A549 (cell line): Measurements from ENCODE around the gene RPS6KA2. TPM values are rescaled to one million over a fixed set of nuclear protein-coding genes. Genes with fewer than 3 reads are reported as not detected.

Experiments
- ATAC-seq, 2 experiments: fragments of 200-7000 bp in 1 of 2; fragments of >200 bp in 1 of 2; cut with Nextera tagmentation in 1 of 2; cut with Tn5 transposase in 1 of 2; 3 replicates each; pipeline versions ENCODE4 v1.8.0 to v1.9.1; 2018 to 2020; ENCODE audit warnings: mild to moderate bottlenecking in 1 of 2, moderate library complexity in 1 of 2
- CTCF ChIA-PET: fragments of 300-600 bp; sonication (Branson Sonifier 250); formaldehyde crosslinking; extraction: SDS; loops from one replicate; lab custom pipeline; 2021; ENCODE audit warnings: antibody characterized with exemption, inconsistent platforms; lab: Yijun Ruan, JAX
- POLR2A ChIA-PET: fragments of 350-600 bp; formaldehyde crosslinking; extraction: SDS; loops from one replicate; lab custom pipeline; 2021; ENCODE audit warnings: antibody characterized with exemption, inconsistent platforms; lab: Yijun Ruan, JAX
- DNase-seq, 2 experiments: peaks; one replicate each; pipeline versions ENCODE4 v3.0.0 to v3.0.0-alpha.2; 2011 to 2016; ENCODE audit warnings: low read depth in 1 of 2, low spot score in 1 of 2
- FAIRE-seq: peaks from 2 replicates; lab custom pipeline; 2011; peaks lifted over from hg19 to GRCh38; lab: Jason Lieb, UNC
- H3K27ac ChIP-seq, 2 experiments: fragments of >200 bp; sonication (Bioruptor Twin); formaldehyde crosslinking; 3 replicates each; pipeline ENCODE4 v1.5.1; 2016 to 2017
- H3K4me1 ChIP-seq: fragments of >200 bp; sonication (Bioruptor Twin); formaldehyde crosslinking; 3 replicates; pipeline ENCODE4 v1.6.1; 2016
- H3K4me2 ChIP-seq: fragments of >200 bp; sonication (Bioruptor Twin); formaldehyde crosslinking; 3 replicates; pipeline ENCODE4 v1.6.1; 2016
- H3K4me3 ChIP-seq: fragments of >200 bp; sonication (Bioruptor Twin); formaldehyde crosslinking; 3 replicates; pipeline ENCODE4 v1.5.1; 2016
- H3K9me3 ChIP-seq: fragments of >200 bp; sonication (Bioruptor Twin); formaldehyde crosslinking; 3 replicates; pipeline ENCODE4 v1.6.1; 2016
- BHLHE40 ChIP-seq: IDR thresholded peaks from 2 replicates; pipeline ENCODE4 v1.6.1; 2012; ENCODE audit warnings: low read depth, low read length, inconsistent platforms
- CHD2 ChIP-seq: fragments of 150-350 bp; IDR thresholded peaks from 2 replicates; pipeline ENCODE4 v1.6.1; 2014; ENCODE audit warnings: low read length; ENCODE audit not compliant: partially characterized antibody
- EHMT2 ChIP-seq: fragments of 200-600 bp; sonication (generic); IDR thresholded peaks from 2 replicates; pipeline ENCODE4 v1.6.1; 2016; ENCODE audit warnings: antibody characterized with exemption, low read depth, mild to moderate bottlenecking, moderate library complexity
- FOSL2 ChIP-seq, 2 experiments: fragments of 450-650 bp in 1 of 2; fragments of >200 bp in 1 of 2; sonication (Bioruptor Twin) in 1 of 2; formaldehyde crosslinking; IDR thresholded peaks; 2 replicates each; pipeline versions ENCODE4 v1.5.0 to v1.6.1; 2016 to 2020; ENCODE audit warnings: mild to moderate bottlenecking in 1 of 2, moderate library complexity in 1 of 2
- GATA3 ChIP-seq: IDR thresholded peaks from 2 replicates; pipeline ENCODE4 v1.6.1; 2012; ENCODE audit warnings: borderline replicate concordance
- HDAC2 ChIP-seq: fragments of 200-600 bp; sonication (generic); IDR thresholded peaks from 2 replicates; pipeline ENCODE4 v1.6.1; 2016
- HOXA7 ChIP-seq: fragments of 250-450 bp; sonication (Bioruptor Pico); IDR thresholded peaks from 2 replicates; pipeline ENCODE4 v1.5.0; 2020; ENCODE audit warnings: mild to moderate bottlenecking, moderate library complexity
- HOXB13 ChIP-seq: fragments of 250-450 bp; sonication (Bioruptor Pico); IDR thresholded peaks from 2 replicates; pipeline ENCODE4 v1.5.0; 2020; ENCODE audit warnings: low read depth, mild to moderate bottlenecking, moderate library complexity
- HOXB5 ChIP-seq: fragments of 250-450 bp; sonication (Bioruptor Pico); IDR thresholded peaks from 2 replicates; pipeline ENCODE4 v1.5.0; 2020; ENCODE audit warnings: mild to moderate bottlenecking, moderate library complexity
- JUN ChIP-seq, 2 experiments: fragments of >200 bp; sonication (Bioruptor Twin); formaldehyde crosslinking; IDR thresholded peaks; 2 replicates in 1 of 2; 3 replicates in 1 of 2; pipeline ENCODE4 v1.6.1; 2016 to 2017
- KDM1A ChIP-seq: fragments of 200-600 bp; sonication (generic); IDR thresholded peaks from 2 replicates; pipeline ENCODE4 v1.6.1; 2016; ENCODE audit warnings: low read depth, mild to moderate bottlenecking
- MAZ ChIP-seq: fragments of 150-350 bp; IDR thresholded peaks from 2 replicates; pipeline ENCODE4 v1.6.1; 2014; ENCODE audit warnings: antibody characterized with exemption, low read depth, low read length, borderline replicate concordance
- MYC ChIP-seq: IDR thresholded peaks from 2 replicates; pipeline ENCODE4 v1.6.1; 2012; ENCODE audit warnings: mild to moderate bottlenecking, inconsistent platforms, low read length, improper control_type of control experiment, borderline replicate concordance
- NFE2L2 ChIP-seq: fragments of 150-350 bp; conservative IDR thresholded peaks from 2 replicates; pipeline ENCODE4 v1.6.1; 2014; ENCODE audit warnings: low read length
- PHF8 ChIP-seq: fragments of 200-600 bp; sonication (generic); IDR thresholded peaks from 2 replicates; pipeline ENCODE4 v1.6.1; 2016; ENCODE audit warnings: low read depth, mild to moderate bottlenecking, antibody characterized with exemption, moderate library complexity, borderline replicate concordance
- POLR2AphosphoS2 ChIP-seq: conservative IDR thresholded peaks from 2 replicates; pipeline ENCODE4 v1.6.1; 2012; ENCODE audit warnings: low read length, improper control_type of control experiment, inconsistent platforms
- RAD21 ChIP-seq, 2 experiments: fragments of >200 bp in 1 of 2; sonication (Bioruptor Twin) in 1 of 2; formaldehyde crosslinking in 1 of 2; IDR thresholded peaks in 1 of 2; conservative IDR thresholded peaks in 1 of 2; 2 replicates in 1 of 2; 3 replicates in 1 of 2; pipeline ENCODE4 v1.6.1; 2012 to 2018; ENCODE audit warnings: inconsistent platforms in 1 of 2
- RARB ChIP-seq: fragments of 250-450 bp; sonication (Bioruptor Pico); IDR thresholded peaks from 2 replicates; pipeline ENCODE4 v1.8.0; 2021; ENCODE audit warnings: mild to moderate bottlenecking, moderate library complexity
- SMC3 ChIP-seq: fragments of >200 bp; sonication (Bioruptor Twin); formaldehyde crosslinking; IDR thresholded peaks from 3 replicates; pipeline ENCODE4 v1.6.1; 2018; ENCODE audit warnings: inconsistent platforms
- SREBF2 ChIP-seq: fragments of 450-650 bp; IDR thresholded peaks from 2 replicates; pipeline ENCODE4 v1.6.1; 2014; ENCODE audit warnings: mild to moderate bottlenecking, moderate library complexity
- WGBS: methylation state at CpG from one replicate; pipeline ENCODE4 v1.1.6; 2017; ENCODE audit errors: missing lambda C conversion rate; 5-methylcytosine and 5-hydroxymethylcytosine counted together
- polyA plus RNA-seq, 4 experiments: library from polyadenylated mRNA; depleted of rRNA in 3 of 4; stranded (reverse); fragments of >200 nt; fragmentation: RNase III in 1 of 4; extraction: RNeasy Plus Mini Kit Qiagen cat#74134 plus additional on column Dnase treatment in 1 of 4; gene quantifications; 2 replicates in 3 of 4; 3 replicates in 1 of 4; pipeline ENCODE4 v1.2.3, GENCODE V29; 2011 to 2017
- TF ChIP-seq, protein P1 (sequence below): IDR thresholded peaks from 2 replicates; pipeline ENCODE4 v1.6.1; 2012; ENCODE audit warnings: low read depth, borderline replicate concordance
- TF ChIP-seq, protein P2 (sequence below): fragments of 200-600 bp; sonication (generic); IDR thresholded peaks from 2 replicates; pipeline ENCODE4 v1.6.1; 2016; ENCODE audit warnings: antibody characterized with exemption, mild to moderate bottlenecking, moderate library complexity
- TF ChIP-seq, protein P3 (sequence below): IDR thresholded peaks from 2 replicates; pipeline ENCODE4 v1.6.1; 2012
- TF ChIP-seq, protein P4 (sequence below): fragments of 250-450 bp; sonication (Bioruptor Pico); IDR thresholded peaks from 2 replicates; pipeline ENCODE4 v1.5.0; 2020; ENCODE audit warnings: low read depth, mild to moderate bottlenecking, moderate library complexity
- TF ChIP-seq, protein P5 (sequence below): fragments of >200 bp; sonication (Bioruptor Twin); formaldehyde crosslinking; IDR thresholded peaks from 2 replicates; pipeline ENCODE4 v1.6.1; 2016

The RPS6KA2 gene
- polyA plus RNA-seq, 2 of the 4 experiments (the other 2 are of a cell fraction): 0.19 TPM; not detected in 1

DNA sequence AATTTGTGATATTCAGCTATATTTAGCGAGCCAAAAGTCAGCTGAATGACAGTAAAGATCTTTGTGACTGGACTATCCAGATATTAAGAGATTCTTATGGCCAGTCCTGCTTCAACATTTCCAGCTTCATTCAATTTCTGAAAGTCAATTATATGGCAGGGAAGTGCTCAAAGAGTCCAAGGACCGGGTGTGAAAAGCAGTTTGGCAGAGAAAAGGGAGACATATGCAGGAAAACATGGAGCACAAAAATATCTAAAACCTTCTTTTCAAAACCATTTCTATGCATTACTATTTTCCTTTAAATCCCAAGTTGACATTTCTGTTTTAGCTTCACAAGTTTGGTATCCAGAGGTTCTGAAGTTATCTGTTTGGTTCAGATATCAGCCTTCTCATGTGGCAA, 249.3 kb downstream of the RPS6KA2 start:
- no peak overlapping the region for H3K27ac ChIP-seq
- WGBS: 40% methylated on average over 2 of the region's 2 CpGs
- no peaks in the 10 kb centered on the region for H3K9me3 ChIP-seq
- no peak for FAIRE-seq
- no peak for ATAC-seq
- CTCF ChIA-PET: interaction anchor here (0.7 kb wide), 1 partner anchor 10 kb away, joined by 3 read pairs; no protein-coding TSS in a partner anchor
- no peak overlapping the region for H3K4me2 ChIP-seq
- no peak overlapping the region for H3K4me3 ChIP-seq
- no peaks in the 10 kb centered on the region for H3K4me1 ChIP-seq
- POLR2A ChIA-PET: no interaction called here
- TF ChIP-seq, protein P1, sequence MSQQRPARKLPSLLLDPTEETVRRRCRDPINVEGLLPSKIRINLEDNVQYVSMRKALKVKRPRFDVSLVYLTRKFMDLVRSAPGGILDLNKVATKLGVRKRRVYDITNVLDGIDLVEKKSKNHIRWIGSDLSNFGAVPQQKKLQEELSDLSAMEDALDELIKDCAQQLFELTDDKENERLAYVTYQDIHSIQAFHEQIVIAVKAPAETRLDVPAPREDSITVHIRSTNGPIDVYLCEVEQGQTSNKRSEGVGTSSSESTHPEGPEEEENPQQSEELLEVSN: no peak
- TF ChIP-seq, protein P2, sequence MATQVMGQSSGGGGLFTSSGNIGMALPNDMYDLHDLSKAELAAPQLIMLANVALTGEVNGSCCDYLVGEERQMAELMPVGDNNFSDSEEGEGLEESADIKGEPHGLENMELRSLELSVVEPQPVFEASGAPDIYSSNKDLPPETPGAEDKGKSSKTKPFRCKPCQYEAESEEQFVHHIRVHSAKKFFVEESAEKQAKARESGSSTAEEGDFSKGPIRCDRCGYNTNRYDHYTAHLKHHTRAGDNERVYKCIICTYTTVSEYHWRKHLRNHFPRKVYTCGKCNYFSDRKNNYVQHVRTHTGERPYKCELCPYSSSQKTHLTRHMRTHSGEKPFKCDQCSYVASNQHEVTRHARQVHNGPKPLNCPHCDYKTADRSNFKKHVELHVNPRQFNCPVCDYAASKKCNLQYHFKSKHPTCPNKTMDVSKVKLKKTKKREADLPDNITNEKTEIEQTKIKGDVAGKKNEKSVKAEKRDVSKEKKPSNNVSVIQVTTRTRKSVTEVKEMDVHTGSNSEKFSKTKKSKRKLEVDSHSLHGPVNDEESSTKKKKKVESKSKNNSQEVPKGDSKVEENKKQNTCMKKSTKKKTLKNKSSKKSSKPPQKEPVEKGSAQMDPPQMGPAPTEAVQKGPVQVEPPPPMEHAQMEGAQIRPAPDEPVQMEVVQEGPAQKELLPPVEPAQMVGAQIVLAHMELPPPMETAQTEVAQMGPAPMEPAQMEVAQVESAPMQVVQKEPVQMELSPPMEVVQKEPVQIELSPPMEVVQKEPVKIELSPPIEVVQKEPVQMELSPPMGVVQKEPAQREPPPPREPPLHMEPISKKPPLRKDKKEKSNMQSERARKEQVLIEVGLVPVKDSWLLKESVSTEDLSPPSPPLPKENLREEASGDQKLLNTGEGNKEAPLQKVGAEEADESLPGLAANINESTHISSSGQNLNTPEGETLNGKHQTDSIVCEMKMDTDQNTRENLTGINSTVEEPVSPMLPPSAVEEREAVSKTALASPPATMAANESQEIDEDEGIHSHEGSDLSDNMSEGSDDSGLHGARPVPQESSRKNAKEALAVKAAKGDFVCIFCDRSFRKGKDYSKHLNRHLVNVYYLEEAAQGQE: no peak
- TF ChIP-seq KDM1A: no peak
- TF ChIP-seq SMC3: no peak
- TF ChIP-seq GATA3: no peak
- TF ChIP-seq POLR2AphosphoS2: no peak
- no peak for TF ChIP-seq EHMT2
- TF ChIP-seq RAD21 (conservative IDR thresholded peaks at IDR 0.05 in 1 of 2, IDR thresholded peaks at IDR 0.05 in 1 of 2): no peak
- no peak for TF ChIP-seq FOSL2 (IDR thresholded peaks at IDR 0.05)
- no peak for TF ChIP-seq FOSL2 (CRISPR knock-in tag; IDR thresholded peaks at IDR 0.05)
- no peak for DNase-seq

DNA sequence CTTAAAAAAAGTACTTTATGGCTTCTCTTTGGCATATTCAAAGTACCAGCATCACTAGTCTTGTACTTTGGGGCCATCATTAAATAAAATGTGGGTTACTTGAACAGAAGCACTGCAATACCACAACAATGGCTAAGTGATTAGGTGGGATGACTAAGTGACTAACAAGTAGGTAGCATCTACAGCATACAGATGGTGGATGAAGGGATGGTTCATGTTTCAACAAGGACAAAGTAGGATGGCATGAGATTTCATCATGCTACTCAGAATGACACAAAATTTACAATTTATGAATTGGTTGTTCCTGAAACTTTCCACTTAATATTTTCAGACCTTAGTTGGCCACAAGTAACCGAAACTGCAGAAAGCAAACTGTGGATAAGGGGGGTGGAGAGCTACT, 252.0 kb downstream of the RPS6KA2 start:
- no peak overlapping the region for H3K4me3 ChIP-seq
- TF ChIP-seq BHLHE40: no peak
- no peak for TF ChIP-seq MAZ
- TF ChIP-seq HOXB5 (CRISPR knock-in tag): no peak
- TF ChIP-seq EHMT2: no peak
- no peak for TF ChIP-seq JUN (IDR thresholded peaks at IDR 0.05)
- no peak for TF ChIP-seq PHF8
- no peak for TF ChIP-seq FOSL2 (IDR thresholded peaks at IDR 0.05)
- no peak for TF ChIP-seq FOSL2 (CRISPR knock-in tag; IDR thresholded peaks at IDR 0.05)
- WGBS: 83% methylated on average over 1 of the region's 1 CpG
- ChIA-PET POLR2A (no interaction called here), CTCF (no interaction called here)
- no peak overlapping the region for H3K4me2 ChIP-seq
- ATAC-seq (no peak), FAIRE-seq (no peak), DNase-seq (no peak)
- H3K27ac ChIP-seq: no peak overlapping the region
- no peaks in the 10 kb centered on the region for H3K9me3 ChIP-seq
- H3K4me1 ChIP-seq: no peaks in the 10 kb centered on the region

DNA sequence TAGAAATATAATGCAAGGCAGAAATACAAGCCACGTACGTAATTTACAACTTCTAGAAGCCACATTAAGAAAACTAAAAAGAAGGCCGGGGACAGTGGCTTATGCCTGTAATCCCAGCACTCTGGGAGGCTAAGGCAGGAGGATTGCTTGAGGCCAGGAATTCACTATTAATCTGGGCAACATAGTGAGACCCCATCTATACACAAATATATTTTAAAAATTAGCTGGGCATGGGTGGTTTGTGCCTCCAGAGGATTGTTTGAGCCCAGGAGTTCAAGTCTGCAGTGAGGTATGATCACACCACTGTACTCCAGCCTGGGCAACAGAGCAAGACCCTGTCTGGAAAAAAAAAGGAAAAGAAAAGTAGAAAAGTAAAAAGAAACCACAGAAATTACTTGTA, 256.6 kb downstream of the RPS6KA2 start:
- TF ChIP-seq, protein P3, sequence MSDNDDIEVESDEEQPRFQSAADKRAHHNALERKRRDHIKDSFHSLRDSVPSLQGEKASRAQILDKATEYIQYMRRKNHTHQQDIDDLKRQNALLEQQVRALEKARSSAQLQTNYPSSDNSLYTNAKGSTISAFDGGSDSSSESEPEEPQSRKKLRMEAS: no peak
- TF ChIP-seq MYC (no peak), HOXA7 (CRISPR knock-in tag) (no peak), POLR2AphosphoS2 (no peak), RAD21 (conservative IDR thresholded peaks at IDR 0.05 in 1 of 2, IDR thresholded peaks at IDR 0.05 in 1 of 2) (no peak), MAZ (no peak), FOSL2 (IDR thresholded peaks at IDR 0.05) (no peak), FOSL2 (CRISPR knock-in tag; IDR thresholded peaks at IDR 0.05) (no peak), HDAC2 (no peak), RARB (CRISPR knock-in tag) (no peak), KDM1A (no peak), NFE2L2 (no peak), SREBF2 (no peak), CHD2 (no peak), EHMT2 (no peak), HOXB5 (CRISPR knock-in tag) (no peak), HOXB13 (CRISPR knock-in tag) (no peak)
- TF ChIP-seq, protein P1: no peak
- TF ChIP-seq, protein P4, sequence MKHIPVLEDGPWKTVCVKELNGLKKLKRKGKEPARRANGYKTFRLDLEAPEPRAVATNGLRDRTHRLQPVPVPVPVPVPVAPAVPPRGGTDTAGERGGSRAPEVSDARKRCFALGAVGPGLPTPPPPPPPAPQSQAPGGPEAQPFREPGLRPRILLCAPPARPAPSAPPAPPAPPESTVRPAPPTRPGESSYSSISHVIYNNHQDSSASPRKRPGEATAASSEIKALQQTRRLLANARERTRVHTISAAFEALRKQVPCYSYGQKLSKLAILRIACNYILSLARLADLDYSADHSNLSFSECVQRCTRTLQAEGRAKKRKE: no peak
- TF ChIP-seq, protein P5, sequence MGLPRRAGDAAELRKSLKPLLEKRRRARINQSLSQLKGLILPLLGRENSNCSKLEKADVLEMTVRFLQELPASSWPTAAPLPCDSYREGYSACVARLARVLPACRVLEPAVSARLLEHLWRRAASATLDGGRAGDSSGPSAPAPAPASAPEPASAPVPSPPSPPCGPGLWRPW: no peak
- CTCF ChIA-PET: no interaction called here
- WGBS: 77% methylated on average over 3 of the region's 3 CpGs

More for the DNA sequence above, 256.6 kb downstream of the RPS6KA2 start:
- FAIRE-seq (no peak), DNase-seq (no peak), ATAC-seq (no peak)
- POLR2A ChIA-PET: no interaction called here
- H3K4me1 ChIP-seq: no peaks in the 10 kb centered on the region
- no peak overlapping the region for H3K4me3 ChIP-seq
- H3K27ac ChIP-seq: no peak overlapping the region
- no peak overlapping the region for H3K4me2 ChIP-seq
- no peaks in the 10 kb centered on the region for H3K9me3 ChIP-seq
